Measurements from ENCODE around the gene TRDMT1.

GRCh38 chr10:17236468-17237148 lies 35.1 kb upstream of the TRDMT1 start:
- no peak for TF ChIP-seq CTCF (IDR thresholded peaks at IDR 0.05)
- no peak for TF ChIP-seq POLR2A (IDR thresholded peaks at IDR 0.05)

Measured in adrenal gland (tissue), 5 donors.